NCI-H446 treated with DMSO at 0.1 percent for 48 hours (cell line): ENCODE data around the gene HSF4.
"Not testable (repeated sequence)": the region's sequence is repeated elsewhere in the genome, so short reads cannot be mapped to it uniquely, and the experiment has no call there.

ENCODE experiments used
- DNase-seq: peaks from one replicate; lab custom pipeline; 2025; lab: John Stamatoyannopoulos, UW

HSF4 gene, protein sequence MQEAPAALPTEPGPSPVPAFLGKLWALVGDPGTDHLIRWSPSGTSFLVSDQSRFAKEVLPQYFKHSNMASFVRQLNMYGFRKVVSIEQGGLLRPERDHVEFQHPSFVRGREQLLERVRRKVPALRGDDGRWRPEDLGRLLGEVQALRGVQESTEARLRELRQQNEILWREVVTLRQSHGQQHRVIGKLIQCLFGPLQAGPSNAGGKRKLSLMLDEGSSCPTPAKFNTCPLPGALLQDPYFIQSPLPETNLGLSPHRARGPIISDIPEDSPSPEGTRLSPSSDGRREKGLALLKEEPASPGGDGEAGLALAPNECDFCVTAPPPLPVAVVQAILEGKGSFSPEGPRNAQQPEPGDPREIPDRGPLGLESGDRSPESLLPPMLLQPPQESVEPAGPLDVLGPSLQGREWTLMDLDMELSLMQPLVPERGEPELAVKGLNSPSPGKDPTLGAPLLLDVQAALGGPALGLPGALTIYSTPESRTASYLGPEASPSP

DNA sequence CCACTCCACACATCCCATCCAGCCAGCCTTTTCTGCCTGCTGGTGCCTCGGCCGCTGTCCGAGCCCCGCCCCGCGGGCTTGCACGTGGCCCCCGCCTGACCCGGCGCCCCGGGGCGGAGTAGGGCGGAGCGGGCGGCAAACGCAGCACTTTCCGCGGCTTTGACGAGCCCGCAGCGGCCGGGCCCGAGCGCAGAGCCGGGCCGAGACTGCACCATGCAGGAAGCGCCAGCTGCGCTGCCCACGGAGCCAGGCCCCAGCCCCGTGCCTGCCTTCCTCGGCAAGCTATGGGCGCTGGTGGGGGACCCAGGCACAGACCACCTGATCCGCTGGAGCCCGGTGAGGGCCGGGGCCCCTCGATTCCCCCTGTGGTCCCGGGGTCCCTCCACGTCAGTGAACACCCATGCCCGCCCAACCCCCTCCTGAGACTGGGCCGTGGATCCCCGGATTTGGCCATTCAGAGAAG lies at the start of gene HSF4:
HSF4 (plus strand) TSS at position 147 of the 463 bp plus-strand sequence; CDS start at position 214, 67 bp downstream.
- DNase-seq = no peak

DNA sequence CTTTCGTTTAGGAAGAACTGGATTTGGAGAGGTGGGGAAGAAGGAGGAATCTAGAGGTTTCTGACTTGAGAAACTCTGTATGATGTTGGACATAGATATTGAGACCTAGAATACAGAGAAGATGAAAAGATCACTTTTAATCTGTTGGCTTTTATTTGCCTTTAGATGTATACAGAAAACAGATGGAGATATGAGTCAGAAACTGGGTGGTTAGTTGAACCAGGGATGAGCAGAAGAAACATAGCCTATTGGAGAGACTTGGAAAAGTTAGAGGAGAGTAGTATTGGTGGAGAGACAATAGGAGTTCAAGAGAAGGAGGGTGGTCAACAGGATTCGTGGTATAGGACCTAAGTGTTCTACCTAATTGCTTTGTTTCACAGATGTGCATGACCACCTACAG lies 49.8 kb upstream of the HSF4 start:
- DNase-seq = no peak

DNA sequence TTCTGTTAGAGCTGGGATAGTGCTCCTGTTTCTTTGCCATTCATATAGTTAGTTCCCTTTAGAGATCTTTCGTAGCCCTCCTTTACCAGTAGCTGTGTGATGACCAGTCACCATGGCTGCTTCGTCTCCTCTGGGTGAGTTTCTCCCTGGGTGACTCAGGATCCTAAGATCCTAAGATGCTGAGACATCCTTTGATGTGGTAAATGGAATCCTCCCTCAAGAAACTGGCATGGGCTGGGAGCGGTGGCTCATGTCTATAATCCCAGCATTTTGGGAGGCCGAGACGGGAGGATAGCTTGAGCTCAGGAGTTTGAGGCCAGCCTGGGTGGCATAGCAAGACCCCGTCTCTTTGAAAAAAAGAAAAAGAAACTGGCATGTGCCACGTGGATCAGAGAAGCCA lies 48.9 kb upstream of the HSF4 start:
- no peak for DNase-seq

DNA sequence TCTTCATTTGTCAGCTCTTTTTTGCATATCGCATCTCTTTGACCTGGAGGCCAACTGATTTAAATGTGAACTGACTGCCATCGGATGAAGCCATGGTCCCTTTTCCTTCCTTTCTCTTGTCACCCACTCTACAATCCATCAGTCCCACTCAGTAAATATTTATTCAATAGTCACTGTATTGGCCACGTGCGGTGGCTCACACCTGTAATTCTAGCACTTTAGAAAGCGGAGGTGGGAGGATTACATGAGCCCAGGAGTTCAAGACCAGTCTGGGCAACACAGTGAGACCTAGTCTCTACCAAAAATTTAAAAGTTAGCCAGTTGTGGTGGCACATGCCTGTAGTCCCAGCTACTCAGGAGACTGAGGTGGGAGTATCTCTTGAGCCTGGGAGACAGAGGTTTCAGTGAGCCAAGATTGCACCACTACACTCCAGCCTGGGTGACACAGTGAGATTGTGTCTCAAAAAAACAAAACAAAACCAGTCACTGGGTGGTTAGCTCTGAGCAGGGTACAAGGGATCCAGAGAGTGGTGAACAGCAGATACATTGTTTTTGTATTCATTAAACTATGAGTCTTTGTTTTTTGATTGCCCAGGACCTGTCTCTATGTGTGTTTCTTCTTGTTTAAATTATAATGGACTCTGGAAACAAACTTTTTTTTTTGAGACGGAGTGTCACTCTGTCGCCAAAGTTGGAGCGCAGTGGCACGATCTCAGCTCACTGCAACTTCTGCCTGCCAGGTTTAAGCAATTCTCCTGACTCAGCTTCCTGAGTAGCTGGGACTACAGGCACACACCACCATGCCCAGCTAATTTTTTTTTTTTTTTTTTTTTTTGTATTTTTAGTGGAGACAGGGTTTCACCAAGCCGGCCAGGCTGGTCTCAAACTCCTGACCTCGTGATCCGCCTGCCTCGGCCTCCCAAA lies 47.9 kb upstream of the HSF4 start:
- no peak for DNase-seq

DNA sequence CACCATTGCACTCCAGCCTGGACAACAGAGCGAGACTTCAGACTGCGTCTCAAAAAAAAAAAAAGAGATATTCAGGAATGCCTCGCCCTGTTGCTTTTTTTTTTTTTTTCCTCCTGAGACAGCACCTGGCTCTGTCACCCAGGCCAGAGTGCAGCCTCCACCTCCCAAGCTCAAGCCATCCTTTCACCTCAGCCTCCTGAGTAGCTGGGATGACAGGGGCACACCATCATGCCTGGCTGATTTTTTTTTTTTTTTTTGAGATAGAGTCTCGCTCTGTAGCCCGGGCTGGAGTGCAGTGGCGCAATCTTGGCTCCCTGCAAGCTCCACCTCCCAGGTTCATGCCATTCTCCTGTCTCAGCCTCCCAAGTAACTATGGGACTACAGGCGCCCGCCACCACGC lies 46.8 kb upstream of the HSF4 start:
- no peak for DNase-seq

DNA sequence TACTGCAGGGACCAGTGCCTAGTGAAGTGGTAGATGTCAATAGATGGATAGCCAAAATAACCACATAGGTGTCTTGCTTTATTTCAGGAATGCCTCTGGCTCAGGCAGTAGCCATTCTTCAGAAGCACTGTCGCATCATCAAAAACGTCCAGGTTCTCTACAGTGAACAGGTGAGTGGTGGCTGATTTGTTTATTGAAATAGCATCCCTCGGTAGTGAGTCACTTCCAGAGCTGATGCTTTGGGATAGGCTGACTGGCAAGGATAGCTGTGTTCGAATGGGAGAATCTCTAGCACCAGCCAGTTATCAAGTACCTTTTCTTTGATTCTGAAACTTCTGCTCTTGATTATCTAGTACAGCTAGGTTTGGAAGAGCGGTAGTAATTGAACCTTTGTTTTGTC lies 44.5 kb upstream of the HSF4 start:
- no peak for DNase-seq

DNA sequence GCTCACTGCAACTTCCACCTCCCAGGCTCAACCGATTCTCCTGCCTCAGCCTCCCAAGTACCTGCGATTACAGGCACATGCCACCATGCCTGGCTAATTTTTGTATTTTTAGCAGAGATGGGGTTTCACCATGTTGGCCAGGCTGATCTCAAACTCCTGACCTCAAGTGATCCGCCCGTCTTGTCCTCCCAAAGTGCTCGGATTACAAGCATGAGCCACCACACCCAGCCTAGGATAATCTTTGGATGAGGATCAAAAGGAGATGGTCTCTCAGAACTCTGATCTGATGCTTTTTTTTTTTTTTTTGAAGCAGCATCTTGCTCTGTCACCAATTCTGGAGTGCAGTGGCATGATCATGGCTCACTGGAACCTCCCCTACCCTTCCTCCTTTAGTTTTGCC lies 41.7 kb upstream of the HSF4 start:
- DNase-seq = not testable (repeated sequence)

DNA sequence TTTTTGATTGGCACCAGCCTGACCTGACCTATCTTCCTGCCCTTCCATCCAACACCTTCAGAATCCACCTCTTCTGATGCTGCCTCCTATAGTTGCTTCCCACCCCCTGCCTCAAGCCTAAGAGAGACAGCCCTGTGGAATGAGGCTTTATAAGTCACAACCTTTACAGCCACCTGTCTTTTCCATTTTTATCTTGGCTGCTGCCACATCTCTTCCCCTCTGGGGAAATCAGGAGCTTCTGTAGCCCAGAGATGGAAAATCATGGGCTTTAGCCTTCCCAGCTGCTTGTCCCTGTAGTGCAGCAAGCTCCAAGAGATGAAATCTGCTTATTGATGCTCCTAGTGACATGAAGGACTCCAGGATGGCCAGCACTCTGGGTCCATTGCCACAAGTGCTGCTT lies 36.1 kb upstream of the HSF4 start:
- no peak for DNase-seq

DNA sequence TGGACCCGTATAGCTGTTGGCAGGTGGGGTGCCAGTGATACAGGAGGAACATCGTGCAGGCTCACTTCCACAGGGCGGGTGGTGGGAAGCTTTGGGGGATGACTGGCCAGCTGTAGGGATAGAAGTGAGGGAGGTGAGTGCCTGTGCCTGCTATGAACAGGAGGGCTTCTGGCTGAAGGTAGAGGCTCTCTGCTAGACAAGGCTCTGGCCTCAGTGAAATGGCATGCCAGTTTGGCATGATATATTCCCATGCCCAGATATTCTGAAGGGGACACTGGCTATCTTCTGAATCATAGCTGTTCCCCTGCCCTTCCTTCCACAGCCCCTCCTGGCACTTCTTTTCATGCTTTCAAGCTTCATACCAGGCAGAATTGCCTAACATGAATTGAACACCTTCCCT lies 35.7 kb upstream of the HSF4 start:
- DNase-seq = no peak

DNA sequence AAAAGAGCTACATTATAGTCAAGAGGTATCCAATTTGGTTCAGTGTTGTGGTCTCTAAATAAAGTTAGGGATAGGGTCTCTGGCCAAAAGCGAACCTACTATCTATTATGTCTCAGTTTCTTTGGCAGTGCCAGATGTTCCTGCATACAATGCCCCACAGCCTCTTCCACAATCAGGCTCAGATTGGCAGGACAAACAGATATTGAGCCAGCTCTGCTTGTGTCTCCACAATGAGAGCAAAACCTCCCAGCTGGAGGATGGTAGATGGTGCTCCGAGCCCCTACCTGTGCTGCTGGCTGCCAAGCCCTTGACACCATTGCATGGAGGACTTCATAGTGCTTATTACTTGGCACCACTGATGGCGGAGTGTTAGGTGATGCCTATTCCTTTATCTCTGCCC lies 35.1 kb upstream of the HSF4 start:
- DNase-seq = no peak

DNA sequence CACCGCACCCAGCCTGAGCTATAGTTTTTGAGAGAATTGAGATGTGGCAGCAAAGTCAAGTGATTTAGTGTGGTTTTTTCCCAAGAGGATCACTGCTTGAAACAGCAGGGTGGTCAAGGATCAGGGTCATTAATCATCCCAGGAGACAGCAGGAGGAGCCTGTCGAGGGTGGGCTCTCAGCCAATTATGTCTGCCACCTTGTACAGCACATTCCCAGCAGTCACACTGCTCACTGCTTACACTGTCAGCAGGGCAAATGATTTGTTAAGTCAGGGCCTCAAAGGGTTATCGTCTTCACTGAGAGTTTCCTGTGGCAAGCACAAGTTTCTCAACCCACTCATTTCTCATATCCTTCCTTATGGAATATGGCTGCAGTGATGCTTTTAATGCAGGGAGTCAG lies 26.9 kb upstream of the HSF4 start:
- DNase-seq = no peak

DNA sequence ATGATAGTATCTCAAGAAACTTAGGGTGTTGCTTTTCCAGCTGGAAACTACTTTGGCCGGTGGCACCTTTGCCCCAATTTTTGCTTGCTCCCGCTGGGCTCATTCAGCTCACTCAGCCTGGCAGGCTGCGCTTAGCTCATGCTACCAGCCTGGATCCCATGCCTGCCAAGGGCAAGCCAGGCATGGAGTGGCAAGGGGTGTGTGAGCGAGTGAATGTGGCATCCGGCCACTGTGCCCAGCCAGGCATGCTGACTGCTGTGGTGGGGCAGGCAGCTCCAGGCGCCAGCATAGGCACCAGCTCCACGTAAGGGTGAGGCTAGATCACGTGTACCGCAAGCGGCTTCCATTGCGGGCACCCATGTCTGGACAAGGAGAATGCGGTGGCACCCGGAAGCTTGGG lies 23.2 kb upstream of the HSF4 start:
- no peak for DNase-seq

DNA sequence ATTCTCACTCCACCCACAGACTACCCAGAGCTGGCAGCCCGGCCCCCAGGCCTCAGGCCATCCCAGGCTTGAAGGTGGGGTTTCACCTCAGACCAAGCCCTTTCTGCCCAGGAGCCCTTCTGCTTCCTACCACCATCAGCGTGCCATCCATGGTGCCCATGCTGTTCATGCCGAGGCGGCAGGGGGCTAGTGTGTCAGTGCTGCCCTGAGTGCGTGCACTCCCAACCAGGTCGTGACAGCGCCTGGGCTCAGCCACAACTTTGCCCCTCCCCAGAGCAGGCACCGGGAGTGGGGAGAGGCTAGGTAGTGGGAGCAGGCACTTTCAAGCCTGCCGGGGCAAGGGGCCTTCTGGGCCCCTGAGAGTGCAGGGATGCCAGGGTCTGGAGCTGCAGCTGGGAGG lies 22.2 kb upstream of the HSF4 start:
- no peak for DNase-seq

DNA sequence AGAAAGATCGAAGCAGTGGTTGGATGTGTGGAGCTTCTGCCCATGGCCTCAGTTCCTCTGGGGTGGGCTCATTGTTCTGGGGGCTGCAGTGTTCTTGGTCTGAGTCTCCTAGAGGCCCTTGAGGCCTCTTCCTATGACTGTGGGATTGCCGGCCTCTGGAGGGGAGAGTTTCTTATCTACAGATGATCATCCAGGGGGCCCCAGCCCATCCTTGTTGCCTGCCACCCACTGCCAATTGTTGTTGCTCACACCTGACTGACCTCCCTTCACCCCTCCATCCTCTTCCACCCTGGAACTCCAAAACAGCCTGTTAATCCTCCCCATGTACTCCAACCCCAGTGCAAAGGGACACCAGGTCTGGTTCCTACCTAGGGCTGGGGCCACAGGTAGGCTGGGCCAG lies 19.6 kb upstream of the HSF4 start:
- DNase-seq = no peak

DNA sequence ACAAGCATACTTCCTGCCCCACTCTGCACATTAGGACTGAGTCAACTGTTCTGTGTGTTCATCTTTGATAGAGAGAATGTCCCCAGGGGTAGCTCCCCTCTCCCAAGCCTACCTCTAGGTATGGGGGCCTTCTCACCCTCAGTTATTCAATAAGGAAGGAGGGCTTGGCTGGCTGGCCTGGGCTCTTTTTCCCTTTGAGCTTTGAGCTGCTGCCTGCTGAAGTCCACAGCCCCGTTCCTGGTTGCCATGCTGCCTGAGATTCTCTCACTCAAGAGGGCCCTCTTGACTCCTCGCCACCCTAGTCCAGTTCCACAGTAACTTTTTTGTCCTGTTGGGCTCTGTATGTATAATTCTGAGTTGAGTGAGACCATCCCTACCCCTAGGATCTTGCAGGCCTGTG lies 18.8 kb upstream of the HSF4 start:
- DNase-seq = no peak

DNA sequence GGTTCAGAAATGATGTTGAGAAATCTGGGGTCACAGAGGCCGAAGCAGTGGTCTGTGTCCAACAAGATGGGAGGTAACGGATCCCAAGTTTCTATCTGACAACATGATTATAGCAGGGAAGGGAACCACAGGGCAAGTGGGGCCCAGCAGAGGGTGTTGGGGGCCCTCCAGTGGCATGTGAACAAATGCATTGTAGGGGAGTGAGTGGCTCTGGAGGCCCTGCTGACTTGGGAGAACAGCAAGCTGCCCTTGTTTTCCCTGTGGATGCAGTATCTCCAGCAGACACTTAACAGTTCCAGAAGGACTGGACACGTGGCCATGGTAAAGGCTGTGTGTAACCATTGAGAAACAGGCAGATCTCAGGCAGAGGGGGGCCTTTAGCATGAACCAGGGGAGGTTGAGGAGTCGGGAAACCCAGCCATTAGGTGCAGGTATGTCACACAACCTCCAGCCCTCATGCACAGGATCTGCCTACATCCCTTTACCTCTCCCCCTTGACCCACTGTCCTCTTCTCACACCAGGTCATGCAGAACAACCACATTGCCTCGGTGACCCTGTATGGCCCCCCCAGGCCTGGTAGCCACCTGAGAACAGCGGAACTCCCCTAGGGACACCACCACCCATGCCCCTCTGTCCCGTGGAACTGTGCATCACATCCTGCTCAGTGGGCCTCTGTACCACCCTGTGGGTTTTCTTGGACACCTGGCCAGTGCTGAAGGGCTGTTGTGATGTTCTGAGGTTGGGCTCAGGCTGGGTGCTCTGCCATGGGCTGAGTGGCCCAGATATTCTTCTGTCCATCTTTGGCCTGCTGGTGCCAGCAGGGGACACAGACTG lies 17.8 kb upstream of the HSF4 start:
- DNase-seq = no peak

DNA sequence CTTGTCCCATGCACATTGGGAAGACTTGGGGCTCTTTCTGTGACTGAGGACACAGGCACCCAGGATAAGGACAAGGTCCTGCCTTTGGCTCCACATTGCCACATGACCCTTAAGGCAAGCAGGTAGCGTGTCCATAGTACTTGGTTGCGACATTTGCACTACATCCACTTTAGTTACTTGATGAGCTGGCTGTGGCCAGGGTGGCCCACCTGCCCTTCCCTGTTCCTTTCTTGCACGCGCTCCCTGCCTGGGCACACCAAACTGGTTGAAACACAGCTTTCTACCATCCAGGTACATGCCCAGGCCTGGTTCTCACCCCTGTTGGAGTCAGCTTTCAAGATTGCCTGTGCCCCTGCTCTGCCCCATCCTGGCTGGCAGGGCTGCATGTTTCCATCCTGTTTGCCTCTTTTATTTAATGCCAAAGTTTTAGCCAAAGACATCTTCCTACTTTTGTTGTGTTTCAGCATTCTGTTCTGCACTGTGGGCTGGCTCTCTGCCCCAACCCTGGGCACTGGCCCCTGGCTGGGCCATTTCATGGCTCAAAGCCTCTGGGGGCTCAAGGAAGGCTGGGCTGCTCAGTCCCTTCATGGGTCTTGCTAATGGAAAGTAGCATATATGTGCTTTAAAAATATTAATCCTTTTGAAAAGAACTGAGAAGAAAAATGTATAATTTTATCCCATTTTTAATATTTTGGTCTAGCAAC lies 17.0 kb upstream of the HSF4 start:
- no peak for DNase-seq

DNA sequence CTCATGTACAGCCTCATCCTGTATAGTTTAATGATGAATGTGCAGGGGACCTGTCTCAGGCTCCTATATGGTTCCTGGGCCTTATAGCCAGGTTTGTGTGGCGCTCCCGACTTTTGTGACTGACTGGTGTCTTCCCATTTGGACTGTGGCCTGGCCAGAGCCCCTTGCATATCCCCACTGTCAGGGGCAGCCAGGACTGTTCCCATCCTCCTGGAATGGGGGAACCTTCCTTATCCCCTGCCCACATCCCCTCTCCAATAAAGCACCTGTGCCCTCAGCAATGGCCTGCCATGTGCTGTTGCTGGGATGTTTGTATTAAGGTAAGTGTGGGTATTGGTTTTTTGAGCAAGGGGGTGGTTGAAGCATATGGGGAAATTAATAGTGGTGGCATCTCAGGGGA lies 16.3 kb upstream of the HSF4 start:
- no peak for DNase-seq

DNA sequence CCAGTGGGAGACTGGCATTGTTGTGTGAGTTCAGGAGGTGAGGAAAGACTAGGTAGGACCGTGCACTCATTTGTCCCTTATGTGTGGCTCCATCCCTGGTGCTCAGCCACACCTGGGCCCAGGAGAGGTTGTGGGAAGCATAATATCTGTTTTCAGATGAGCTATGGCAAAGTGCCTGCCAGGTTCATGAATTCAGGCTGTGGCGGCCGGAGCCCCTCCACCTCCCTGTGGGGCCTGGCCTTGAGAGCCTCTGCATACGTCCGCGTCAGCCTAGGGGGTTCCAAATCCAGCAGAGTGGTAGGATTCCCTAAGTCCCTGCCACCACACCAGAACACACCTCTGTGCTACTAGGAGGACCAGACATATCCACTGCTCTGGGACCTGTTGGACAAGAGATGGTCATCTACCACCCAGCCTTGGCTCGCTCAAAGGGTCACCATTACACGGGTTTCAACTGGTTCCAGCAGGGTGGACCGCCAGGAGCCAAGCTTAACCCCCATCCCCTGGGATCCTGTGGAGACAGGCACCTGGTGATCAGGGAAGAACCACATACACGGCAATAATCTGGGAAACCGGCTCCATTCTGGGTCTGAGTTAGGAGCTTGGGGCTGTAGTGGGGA lies 15.8 kb upstream of the HSF4 start:
- DNase-seq = no peak

DNA sequence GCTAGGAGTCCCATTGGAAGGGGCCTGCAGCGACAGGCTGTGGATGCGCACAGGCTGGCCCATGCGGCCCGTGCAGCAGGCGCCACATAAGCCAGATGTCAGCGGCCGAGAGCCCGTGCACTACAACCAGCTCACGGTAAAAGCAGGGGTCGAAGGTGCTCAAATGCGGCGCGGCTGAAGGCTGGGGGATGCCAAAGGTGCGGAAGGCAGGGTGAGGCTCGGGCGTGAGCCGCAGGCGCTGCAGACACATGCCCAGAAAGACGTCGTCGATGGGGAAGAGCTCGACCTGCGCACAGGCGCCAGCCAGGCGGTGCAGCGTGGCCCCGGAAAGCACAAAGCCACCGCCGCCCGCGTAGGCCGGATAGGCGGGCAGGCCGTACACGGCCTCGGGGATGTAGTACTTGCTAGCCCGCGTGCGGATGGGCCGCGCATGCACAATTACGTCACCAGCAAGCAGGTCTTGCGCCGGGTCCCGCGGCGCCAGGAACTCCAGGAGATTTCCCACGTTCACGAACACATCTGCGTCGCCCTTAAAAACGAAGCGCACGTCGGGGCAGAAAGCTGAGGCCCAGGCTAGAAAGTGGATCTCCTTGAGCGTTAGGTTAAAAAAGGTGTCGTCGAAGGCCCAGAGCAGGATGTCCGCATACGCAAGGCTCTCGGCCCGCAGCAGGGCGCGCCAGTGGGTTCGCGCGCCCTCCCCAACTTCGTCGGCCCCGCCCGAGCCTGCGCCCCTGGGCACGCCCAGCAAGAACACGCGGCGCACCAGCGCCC lies 15.1 kb upstream of the HSF4 start:
- no peak for DNase-seq
